ENCODE measurements around the gene PRSS56.

The PRSS56 gene

GRCh38 chr2:232550354-232551249, 30.4 kb downstream of the PRSS56 start, which contains the start of the genes EIF4E2 and TIGD1:
Gene EIF4E2, plus strand, starts transcription at chr2:232550689. Its CDS starts 36 bp downstream, at chr2:232550725.
Gene TIGD1, minus strand, starts transcription at chr2:232550557. Its CDS starts 675 bp downstream, at chr2:232549882.
- peak; percentile 99 for DNase-seq (ENCODE audit: extremely low spot score)
- ChIA-PET POLR2A (no interaction called here), CTCF (no interaction called here)
- no peak for TF ChIP-seq CTCF (IDR thresholded peaks at IDR 0.05; ENCODE audit: control extremely low read depth, extremely low read depth, low read depth, missing control alignments)

- DNase-seq (ENCODE audit: extremely low spot score), result no peak
- CTCF ChIA-PET, result no interaction called here
- TF ChIP-seq CTCF (IDR thresholded peaks at IDR 0.05; ENCODE audit: control extremely low read depth, extremely low read depth, low read depth, missing control alignments), result no peak
- POLR2A ChIA-PET, result no interaction called here
Observed at GRCh38 chr2:232551250-232551638, 31.1 kb downstream of the PRSS56 start.

- TF ChIP-seq CTCF (IDR thresholded peaks at IDR 0.05; ENCODE audit: control extremely low read depth, extremely low read depth, low read depth, missing control alignments), result no peak
- ChIA-PET CTCF (no interaction called here), POLR2A (no interaction called here)
- no peak for DNase-seq (ENCODE audit: extremely low spot score)
Observed at GRCh38 chr2:232551776-232552175, 31.6 kb downstream of the PRSS56 start.

GRCh38 chr2:232556426-232556825, 36.2 kb downstream of the PRSS56 start:
- ChIA-PET CTCF (no interaction called here), POLR2A (no interaction called here)
- TF ChIP-seq CTCF (IDR thresholded peaks at IDR 0.05; ENCODE audit: control extremely low read depth, extremely low read depth, low read depth, missing control alignments), result no peak
- DNase-seq (ENCODE audit: extremely low spot score), result no peak

GRCh38 chr2:232562515-232563151, 42.4 kb downstream of the PRSS56 start:
- POLR2A ChIA-PET, result no interaction called here
- TF ChIP-seq CTCF (IDR thresholded peaks at IDR 0.05; ENCODE audit: control extremely low read depth, extremely low read depth, low read depth, missing control alignments), result no peak
- CTCF ChIA-PET, result interaction anchor here (1.3 kb wide), 1 partner anchor 21 kb away, joined by 3 read pairs; no protein-coding TSS in a partner anchor
- DNase-seq (ENCODE audit: extremely low spot score), result no peak

GRCh38 chr2:232563580-232563979, 43.4 kb downstream of the PRSS56 start:
- ChIA-PET CTCF (interaction anchor here (1.3 kb wide), 1 partner anchor 20 kb away, joined by 3 read pairs; no protein-coding TSS in a partner anchor), POLR2A (no interaction called here)
- DNase-seq (ENCODE audit: extremely low spot score), result no peak
- TF ChIP-seq CTCF (IDR thresholded peaks at IDR 0.05; ENCODE audit: control extremely low read depth, extremely low read depth, low read depth, missing control alignments), result no peak

Data from GM10248 (cell line).